Measurements from ENCODE around the gene OR10H1.
"Not testable (repeated sequence)": the region's sequence is repeated elsewhere in the genome, so short reads cannot be mapped to it uniquely, and the experiment has no call there.

OR10H1 gene

DNA sequence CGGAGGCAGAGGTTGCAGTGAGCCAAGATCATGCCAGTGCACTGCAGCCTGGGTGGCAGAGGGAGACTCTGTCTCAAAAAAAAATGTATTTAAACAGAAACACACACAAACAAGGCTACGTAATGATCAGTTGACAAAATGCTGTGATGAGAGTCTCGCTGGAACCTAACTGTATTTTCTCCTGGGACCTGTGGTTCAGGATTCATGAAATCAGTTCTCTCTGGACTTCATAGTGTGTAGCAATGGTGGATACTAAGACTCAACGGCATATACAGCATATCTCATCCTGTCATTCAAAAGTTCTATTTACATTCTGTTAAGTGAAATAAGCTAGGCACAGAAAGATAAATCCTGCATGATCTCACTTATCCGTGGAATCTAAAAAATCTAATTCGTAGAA, 45.1 kb upstream of the OR10H1 start:
- Histone ChIP-seq H3K9ac (no peak overlapping the region), H3K4me2 (no peak overlapping the region), H3K27me3 (ENCODE audit: insufficient read depth, low read depth) (peaks cover 8% of the 10 kb centered on the region; the same call in 1 of the 2 replicates)

DNA sequence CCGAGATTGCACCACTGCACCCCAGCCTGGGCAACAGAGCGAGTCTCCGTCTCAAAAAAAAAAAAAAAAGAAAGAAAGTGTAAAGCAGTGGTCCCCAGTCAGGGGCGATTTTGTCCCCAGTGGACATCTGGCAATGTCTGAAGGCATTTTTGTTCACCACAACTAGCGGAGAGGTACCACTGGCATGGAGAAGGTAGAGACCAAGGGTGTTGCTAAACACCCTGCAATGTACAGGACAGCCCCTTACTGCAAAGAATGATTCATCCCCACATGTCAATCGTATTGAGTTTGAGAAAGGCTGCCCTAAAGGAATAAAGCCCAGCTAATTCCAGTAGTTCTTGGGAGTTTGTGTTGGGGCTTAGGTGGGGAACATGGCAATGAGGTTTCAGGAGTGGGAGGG, 43.7 kb upstream of the OR10H1 start:
- Histone ChIP-seq H3K9ac (no peak overlapping the region), H3K36me3 (ENCODE audit: insufficient read depth) (no peaks in the 10 kb centered on the region), H4K20me1 (ENCODE audit: insufficient read depth) (no peaks in the 10 kb centered on the region), H3K27ac (no peak overlapping the region), H3K4me1 (ENCODE audit: low read depth, poor library complexity, severe bottlenecking) (no peaks in the 10 kb centered on the region), H3K27me3 (ENCODE audit: insufficient read depth, low read depth) (peaks cover 3% of the 10 kb centered on the region; the same call in 1 of the 2 replicates), H3K4me3 (IDR thresholded peaks at IDR 0.05; ENCODE audit: insufficient read depth, low read depth, low read length) (no peak overlapping the region), H3K4me2 (no peak overlapping the region), H2AFZ (ENCODE audit: low read depth) (no peak overlapping the region), H3K79me2 (ENCODE audit: insufficient read depth, low read depth) (no peaks in the 10 kb centered on the region)
- TF ChIP-seq, protein P1, sequence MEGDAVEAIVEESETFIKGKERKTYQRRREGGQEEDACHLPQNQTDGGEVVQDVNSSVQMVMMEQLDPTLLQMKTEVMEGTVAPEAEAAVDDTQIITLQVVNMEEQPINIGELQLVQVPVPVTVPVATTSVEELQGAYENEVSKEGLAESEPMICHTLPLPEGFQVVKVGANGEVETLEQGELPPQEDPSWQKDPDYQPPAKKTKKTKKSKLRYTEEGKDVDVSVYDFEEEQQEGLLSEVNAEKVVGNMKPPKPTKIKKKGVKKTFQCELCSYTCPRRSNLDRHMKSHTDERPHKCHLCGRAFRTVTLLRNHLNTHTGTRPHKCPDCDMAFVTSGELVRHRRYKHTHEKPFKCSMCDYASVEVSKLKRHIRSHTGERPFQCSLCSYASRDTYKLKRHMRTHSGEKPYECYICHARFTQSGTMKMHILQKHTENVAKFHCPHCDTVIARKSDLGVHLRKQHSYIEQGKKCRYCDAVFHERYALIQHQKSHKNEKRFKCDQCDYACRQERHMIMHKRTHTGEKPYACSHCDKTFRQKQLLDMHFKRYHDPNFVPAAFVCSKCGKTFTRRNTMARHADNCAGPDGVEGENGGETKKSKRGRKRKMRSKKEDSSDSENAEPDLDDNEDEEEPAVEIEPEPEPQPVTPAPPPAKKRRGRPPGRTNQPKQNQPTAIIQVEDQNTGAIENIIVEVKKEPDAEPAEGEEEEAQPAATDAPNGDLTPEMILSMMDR (conservative IDR thresholded peaks at IDR 0.05; ENCODE audit: low read depth, low read length): no peak

More for the DNA sequence above, 45.1 kb upstream of the OR10H1 start:
- no peaks in the 10 kb centered on the region for H4K20me1 ChIP-seq (ENCODE audit: insufficient read depth)
- TF ChIP-seq, protein P1 (conservative IDR thresholded peaks at IDR 0.05; ENCODE audit: low read depth, low read length): no peak
- no peaks in the 10 kb centered on the region for H3K36me3 ChIP-seq (ENCODE audit: insufficient read depth)
- no peak overlapping the region for H3K4me3 ChIP-seq (IDR thresholded peaks at IDR 0.05; ENCODE audit: insufficient read depth, low read depth, low read length)
- H2AFZ ChIP-seq (ENCODE audit: low read depth): no peak overlapping the region
- no peaks in the 10 kb centered on the region for H3K79me2 ChIP-seq (ENCODE audit: insufficient read depth, low read depth)
- H3K27ac ChIP-seq: no peak overlapping the region
- no peaks in the 10 kb centered on the region for H3K4me1 ChIP-seq (ENCODE audit: low read depth, poor library complexity, severe bottlenecking)

DNA sequence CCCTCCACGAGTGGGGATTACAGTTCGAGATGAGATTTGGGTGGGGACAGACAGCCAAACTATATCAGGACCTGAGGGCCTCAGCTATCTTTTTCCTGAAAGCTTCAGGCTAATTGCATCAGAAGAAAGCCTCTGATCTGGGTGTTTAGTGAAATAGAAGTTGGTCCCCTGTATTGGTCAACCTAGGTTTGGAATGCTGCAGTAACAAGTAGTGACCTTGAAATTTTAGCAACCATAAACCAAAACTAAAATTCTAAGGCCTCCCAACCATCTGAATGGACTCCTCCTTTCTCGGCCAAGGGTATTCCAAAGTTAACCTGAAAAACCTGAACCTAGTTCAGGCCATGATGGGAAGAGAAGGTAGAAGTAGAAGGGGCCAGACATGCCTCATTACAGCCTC, 34.9 kb upstream of the OR10H1 start:
- Histone ChIP-seq H3K79me2 (ENCODE audit: insufficient read depth, low read depth) (no peaks in the 10 kb centered on the region), H3K27me3 (ENCODE audit: insufficient read depth, low read depth) (peaks cover 25% of the 10 kb centered on the region; the same call in 1 of the 2 replicates), H3K27ac (no peak overlapping the region), H3K9ac (no peak overlapping the region), H3K4me3 (IDR thresholded peaks at IDR 0.05; ENCODE audit: insufficient read depth, low read depth, low read length) (no peak overlapping the region), H4K20me1 (ENCODE audit: insufficient read depth) (no peaks in the 10 kb centered on the region), H3K4me1 (ENCODE audit: low read depth, poor library complexity, severe bottlenecking) (no peaks in the 10 kb centered on the region), H3K36me3 (ENCODE audit: insufficient read depth) (no peaks in the 10 kb centered on the region), H3K4me2 (no peak overlapping the region), H2AFZ (ENCODE audit: low read depth) (no peak overlapping the region)
- TF ChIP-seq, protein P1 (conservative IDR thresholded peaks at IDR 0.05; ENCODE audit: low read depth, low read length): no peak

DNA sequence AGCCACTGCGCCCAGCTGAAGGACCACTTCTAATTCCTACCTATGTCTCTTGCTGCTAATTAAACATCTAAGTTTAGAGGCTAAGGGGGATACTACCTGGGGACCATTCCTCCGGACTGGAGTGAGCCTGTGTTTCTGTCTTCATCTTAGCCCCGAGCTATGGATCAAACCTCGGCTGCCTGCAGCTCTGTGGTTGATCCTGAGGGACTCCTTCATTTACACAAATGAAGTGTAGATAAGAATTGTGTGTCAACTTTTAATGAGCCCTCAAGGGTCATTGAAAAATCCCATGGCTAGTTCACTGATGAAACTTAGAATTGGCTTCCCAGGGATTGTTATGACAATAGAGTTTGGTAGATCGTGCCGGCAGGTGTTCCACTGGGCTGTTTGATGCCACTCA, 31.5 kb upstream of the OR10H1 start:
- H3K4me1 ChIP-seq (ENCODE audit: low read depth, poor library complexity, severe bottlenecking): no peaks in the 10 kb centered on the region
- H3K79me2 ChIP-seq (ENCODE audit: insufficient read depth, low read depth): no peaks in the 10 kb centered on the region
- H3K4me2 ChIP-seq: no peak overlapping the region
- H3K4me3 ChIP-seq (IDR thresholded peaks at IDR 0.05; ENCODE audit: insufficient read depth, low read depth, low read length): no peak overlapping the region
- no peak overlapping the region for H2AFZ ChIP-seq (ENCODE audit: low read depth)
- peaks cover 31% of the 10 kb centered on the region; the same call in 1 of the 2 replicates for H3K27me3 ChIP-seq (ENCODE audit: insufficient read depth, low read depth)
- no peak overlapping the region for H3K27ac ChIP-seq
- TF ChIP-seq, protein P1 (conservative IDR thresholded peaks at IDR 0.05; ENCODE audit: low read depth, low read length): no peak
- no peak overlapping the region for H3K9ac ChIP-seq
- H4K20me1 ChIP-seq (ENCODE audit: insufficient read depth): no peaks in the 10 kb centered on the region
- no peaks in the 10 kb centered on the region for H3K36me3 ChIP-seq (ENCODE audit: insufficient read depth)

DNA sequence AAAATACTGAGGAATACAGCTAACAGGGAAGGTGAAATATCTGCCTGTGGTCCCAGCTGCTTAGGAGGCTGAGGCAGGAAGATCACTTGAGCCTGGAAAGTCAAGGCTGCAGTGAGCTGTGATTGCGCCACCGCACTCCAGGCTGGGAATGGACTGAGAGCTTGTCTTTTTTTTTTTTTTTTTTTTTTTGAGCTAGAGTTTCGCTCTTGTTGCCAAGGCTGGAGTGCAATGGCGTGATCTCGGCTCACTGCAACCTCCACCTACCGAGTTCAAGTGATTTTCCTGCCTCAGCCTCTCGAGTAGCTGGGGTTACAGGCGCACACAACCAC, 28.4 kb upstream of the OR10H1 start:
- not testable (repeated sequence) for H3K4me3 ChIP-seq (IDR thresholded peaks at IDR 0.05; ENCODE audit: insufficient read depth, low read depth, low read length); H3K79me2 ChIP-seq (ENCODE audit: insufficient read depth, low read depth); H3K36me3 ChIP-seq (ENCODE audit: insufficient read depth); H4K20me1 ChIP-seq (ENCODE audit: insufficient read depth); H3K4me1 ChIP-seq (ENCODE audit: low read depth, poor library complexity, severe bottlenecking); H3K4me2 ChIP-seq; H3K27ac ChIP-seq; H3K9ac ChIP-seq; H2AFZ ChIP-seq (ENCODE audit: low read depth)
- H3K27me3 ChIP-seq (ENCODE audit: insufficient read depth, low read depth): peaks cover 36% of the 10 kb centered on the region; the same call in 1 of the 2 replicates
